ENCODE data around the gene NPTX2. TPM values are rescaled to one million over a fixed set of nuclear protein-coding genes. Genes with fewer than 3 reads are reported as not detected.

The NPTX2 gene
- total and polyA plus RNA-seq, 5 experiments from 2014 or later: not detected

- Mint-ChIP-seq H3K4me1 (no peaks in the 10 kb centered on the region), H3K9me3 (no peaks in the 10 kb centered on the region), H3K4me3 (no peak overlapping the region), H3K27ac (no peak overlapping the region), H3K27me3 (peaks cover 3 to 17% (median 11%) of the 10 kb centered on the region in 5 donors), H3K36me3 (no peaks in the 10 kb centered on the region)
- DNase-seq: no peak
- POLR2A ChIA-PET: no interaction called here
- ATAC-seq: no peak
These were observed 22.3 kb upstream of the NPTX2 start for GRCh38 chr7:98594787-98595186.

- no peaks in the 10 kb centered on the region for H3K4me1 Mint-ChIP-seq
- no peak overlapping the region for H3K27ac Mint-ChIP-seq
- no peak for DNase-seq
- ATAC-seq: no peak
- POLR2A ChIA-PET: no interaction called here
- H3K27me3 Mint-ChIP-seq: peaks cover 5 to 21% (median 8%) of the 10 kb centered on the region in 5 donors
- H3K9me3 Mint-ChIP-seq: no peaks in the 10 kb centered on the region
- H3K36me3 Mint-ChIP-seq: no peaks in the 10 kb centered on the region
- no peak overlapping the region for H3K4me3 Mint-ChIP-seq
These were observed 18.1 kb upstream of the NPTX2 start for GRCh38 chr7:98598846-98599615.

- POLR2A ChIA-PET: no interaction called here
- H3K9me3 Mint-ChIP-seq: no peaks in the 10 kb centered on the region
- no peak overlapping the region for H3K4me3 Mint-ChIP-seq
- H3K4me1 Mint-ChIP-seq: no peaks in the 10 kb centered on the region
- H3K36me3 Mint-ChIP-seq: no peaks in the 10 kb centered on the region
- DNase-seq (no peak), ATAC-seq (no peak)
- H3K27me3 Mint-ChIP-seq: peaks cover 2 to 15% (median 4%) of the 10 kb centered on the region in 5 donors
- no peak overlapping the region for H3K27ac Mint-ChIP-seq
These were observed 17.2 kb upstream of the NPTX2 start for GRCh38 chr7:98599886-98600285.

GRCh38 chr7:98602755-98603398 is 14.2 kb upstream of the NPTX2 start:
- peaks cover 3 to 17% (median 7%) of the 10 kb centered on the region in 5 donors for H3K27me3 Mint-ChIP-seq
- no peak overlapping the region for H3K27ac Mint-ChIP-seq
- POLR2A ChIA-PET: no interaction called here
- peaks cover 0 to 12% (median 3%) of the 10 kb centered on the region in 9 donors for H3K9me3 Mint-ChIP-seq
- DNase-seq: no peak
- H3K4me3 Mint-ChIP-seq: no peak overlapping the region
- ATAC-seq: no peak
- H3K4me1 Mint-ChIP-seq: no peaks in the 10 kb centered on the region
- no peaks in the 10 kb centered on the region for H3K36me3 Mint-ChIP-seq

GRCh38 chr7:98603399-98603788 is 13.7 kb upstream of the NPTX2 start:
- Mint-ChIP-seq H3K27ac (no peak overlapping the region), H3K4me3 (no peak overlapping the region), H3K36me3 (no peaks in the 10 kb centered on the region), H3K4me1 (no peaks in the 10 kb centered on the region), H3K27me3 (peaks cover 3 to 13% (median 7%) of the 10 kb centered on the region in 5 donors), H3K9me3 (peaks cover 0 to 12% (median 3%) of the 10 kb centered on the region in 9 donors)
- ATAC-seq (no peak), DNase-seq (no peak)
- POLR2A ChIA-PET: no interaction called here

GRCh38 chr7:98613601-98614425 is 3.3 kb upstream of the NPTX2 start:
- DNase-seq (no peak), ATAC-seq (no peak)
- Mint-ChIP-seq H3K27me3 (peaks cover 29 to 59% (median 41%) of the 10 kb centered on the region in 5 donors), H3K9me3 (peaks cover 0 to 31% (median 12%) of the 10 kb centered on the region in 9 donors), H3K4me1 (peaks cover 0 to 12% (median 0%) of the 10 kb centered on the region in 4 donors), H3K36me3 (peaks cover 0 to 21% (median 0%) of the 10 kb centered on the region in 3 donors), H3K27ac (no peak overlapping the region), H3K4me3 (no peak overlapping the region)
- POLR2A ChIA-PET: no interaction called here

- POLR2A ChIA-PET: no interaction called here
These were observed 569 bp upstream of the NPTX2 start for GRCh38 chr7:98616381-98617050.

GRCh38 chr7:98617960-98618418 is 904 bp downstream of the NPTX2 start:
- H3K9me3 Mint-ChIP-seq: peaks cover 0 to 8% (median 0%) of the 10 kb centered on the region in 9 donors
- peaks cover 0 to 16% (median 0%) of the 10 kb centered on the region in 4 donors for H3K4me1 Mint-ChIP-seq
- H3K27me3 Mint-ChIP-seq: peaks cover 28 to 71% (median 47%) of the 10 kb centered on the region in 5 donors
- peak overlapping the region in 3 of 10 donors; percentile 10 to 60 (median 15) for H3K4me3 Mint-ChIP-seq
- ATAC-seq (no peak), DNase-seq (no peak)
- no peak overlapping the region for H3K27ac Mint-ChIP-seq
- POLR2A ChIA-PET: no interaction called here
- peaks cover 0 to 5% (median 0%) of the 10 kb centered on the region in 3 donors for H3K36me3 Mint-ChIP-seq

More at GRCh38 chr7:98616381-98617050, 569 bp upstream of the NPTX2 start:
- DNase-seq (no peak), ATAC-seq (no peak)
- Mint-ChIP-seq H3K36me3 (peaks cover 0 to 9% (median 0%) of the 10 kb centered on the region in 3 donors), H3K4me3 (no peak overlapping the region), H3K27me3 (peaks cover 30 to 56% (median 48%) of the 10 kb centered on the region in 5 donors), H3K27ac (no peak overlapping the region), H3K4me1 (peaks cover 0 to 16% (median 0%) of the 10 kb centered on the region in 4 donors), H3K9me3 (peaks cover 0 to 13% (median 4%) of the 10 kb centered on the region in 9 donors)

GRCh38 chr7:98618786-98619185 is 1.7 kb downstream of the NPTX2 start:
- peaks cover 0 to 3% (median 0%) of the 10 kb centered on the region in 9 donors for H3K9me3 Mint-ChIP-seq
- peaks cover 0 to 16% (median 0%) of the 10 kb centered on the region in 4 donors for H3K4me1 Mint-ChIP-seq
- H3K27ac Mint-ChIP-seq: no peak overlapping the region
- POLR2A ChIA-PET: no interaction called here
- ATAC-seq (no peak), DNase-seq (no peak)
- H3K27me3 Mint-ChIP-seq: peaks cover 24 to 69% (median 44%) of the 10 kb centered on the region in 5 donors
- peak overlapping the region in 3 of 10 donors; percentile 41 to 66 (median 60) for H3K4me3 Mint-ChIP-seq
- H3K36me3 Mint-ChIP-seq: peaks cover 0 to 5% (median 0%) of the 10 kb centered on the region in 3 donors

GRCh38 chr7:98619450-98620321 is 2.6 kb downstream of the NPTX2 start:
- no peak overlapping the region for H3K27ac Mint-ChIP-seq
- H3K4me1 Mint-ChIP-seq: peaks cover 0 to 16% (median 0%) of the 10 kb centered on the region in 4 donors
- POLR2A ChIA-PET: no interaction called here
- H3K27me3 Mint-ChIP-seq: peaks cover 23 to 61% (median 45%) of the 10 kb centered on the region in 5 donors
- H3K9me3 Mint-ChIP-seq: peaks cover 0 to 1% (median 0%) of the 10 kb centered on the region in 9 donors
- peaks cover 0 to 4% (median 0%) of the 10 kb centered on the region in 3 donors for H3K36me3 Mint-ChIP-seq
- no peak overlapping the region for H3K4me3 Mint-ChIP-seq
- no peak for DNase-seq
- no peak for ATAC-seq
